HG03103 (cell line): ENCODE measurements around the gene CATSPERZ.
"Not testable (repeated sequence)": the region's sequence is repeated elsewhere in the genome, so short reads cannot be mapped to it uniquely, and the experiment has no call there.

Source experiments
- ATAC-seq: cut with Tn5 transposase; IDR thresholded peaks from one replicate; pipeline ENCODE4 v1.9.1; 2021; ENCODE audit warnings: low read depth; ENCODE audit not compliant: unreplicated experiment

CATSPERZ gene

GRCh38 chr11:64297699-64298358 is 2.3 kb upstream of the CATSPERZ start:
- ATAC-seq = no peak

GRCh38 chr11:64298966-64299846 is 952 bp upstream of the CATSPERZ start:
- no peak for ATAC-seq

- ATAC-seq = no peak
Observed at GRCh38 chr11:64303109-64304031, 3.2 kb downstream of the CATSPERZ start.

GRCh38 chr11:64304032-64304315 is 3.8 kb downstream of the CATSPERZ start:
- ATAC-seq = no peak

- ATAC-seq = peak; percentile 1
Observed at GRCh38 chr11:64304316-64305072, 4.3 kb downstream of the CATSPERZ start.

GRCh38 chr11:64305075-64305690 is 5.0 kb downstream of the CATSPERZ start, which contains the start of gene ESRRA:
Gene ESRRA, plus strand, starts transcription at chr11:64305524. Its CDS starts 1,656 bp downstream, at chr11:64307180.
- ATAC-seq = peak; percentile 58

- peak; percentile 14 for ATAC-seq
Observed at GRCh38 chr11:64305691-64306562, 5.8 kb downstream of the CATSPERZ start.

GRCh38 chr11:64306563-64306875 is 6.4 kb downstream of the CATSPERZ start:
- no peak for ATAC-seq

- ATAC-seq = no peak
Observed at GRCh38 chr11:64306876-64307622, 6.9 kb downstream of the CATSPERZ start.

GRCh38 chr11:64307795-64308194 is 7.6 kb downstream of the CATSPERZ start:
- ATAC-seq = not testable (repeated sequence)

GRCh38 chr11:64312947-64313346 is 12.8 kb downstream of the CATSPERZ start:
- ATAC-seq = no peak

GRCh38 chr11:64313491-64314145 is 13.5 kb downstream of the CATSPERZ start:
- ATAC-seq = no peak

GRCh38 chr11:64314146-64314804 is 14.1 kb downstream of the CATSPERZ start:
- no peak for ATAC-seq

GRCh38 chr11:64314805-64315561 is 14.8 kb downstream of the CATSPERZ start:
- no peak for ATAC-seq

GRCh38 chr11:64315667-64316526 is 15.7 kb downstream of the CATSPERZ start:
- ATAC-seq = not testable (repeated sequence)
